ENCODE results near the gene TMEM175.
A peak's percentile ranks its signal among the peaks of the same experiment; 100 is the strongest.

Gene TMEM175

DNA sequence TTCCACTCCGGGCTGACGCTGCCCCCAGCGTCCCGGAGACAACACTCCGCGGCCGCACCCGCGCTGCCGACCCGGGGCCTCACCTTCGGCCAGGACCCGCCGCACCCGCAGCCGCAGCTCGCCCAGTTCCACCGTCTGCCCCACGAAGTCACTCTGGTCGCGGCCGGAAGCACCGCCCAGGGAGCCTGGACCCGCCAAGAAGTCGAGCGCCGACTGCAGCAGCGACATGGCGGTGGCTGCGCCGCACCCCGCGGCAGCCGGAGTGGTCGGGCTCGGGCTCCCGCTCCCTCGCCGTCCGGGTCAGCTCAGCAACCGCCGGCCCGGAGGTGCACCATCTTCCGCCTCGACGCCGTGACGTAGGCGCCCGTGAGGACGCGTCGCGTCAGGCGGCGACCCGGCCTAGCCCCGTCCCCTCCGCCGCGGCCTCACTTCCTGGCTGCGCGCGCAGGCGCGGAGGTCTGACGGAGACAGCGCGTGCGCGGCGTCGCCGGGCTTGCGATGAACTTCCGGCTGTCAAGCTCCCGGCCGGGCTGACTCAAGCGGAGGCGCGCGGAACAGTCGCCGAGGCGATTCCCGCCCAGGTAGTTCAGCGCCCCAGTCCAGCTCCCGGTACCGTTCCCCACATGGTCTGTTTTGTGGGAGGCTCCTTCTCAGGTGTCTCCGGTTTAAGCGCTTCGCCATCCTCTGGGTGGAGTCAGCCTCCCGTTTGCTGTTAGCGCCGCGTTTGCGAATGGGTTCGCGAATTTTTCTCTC is at the start of gene TMEM175, which contains the start of gene GAK:
TSS of gene TMEM175 (plus strand) at position 501 of the 753 bp plus-strand sequence. CDS start 15,280 bp downstream, outside the sequence.
TSS of gene GAK (minus strand) at position 357 of the 753 bp plus-strand sequence. CDS start at position 228, 129 bp downstream.
- in situ Hi-C loops (cut with HindIII; ENCODE audit: low pct_ligation_motif_present, low pct_unique_long_range_greater_than_20kb, low sequenced_read_pairs): no loop called here
- peak; percentile 93 for DNase-seq

DNA sequence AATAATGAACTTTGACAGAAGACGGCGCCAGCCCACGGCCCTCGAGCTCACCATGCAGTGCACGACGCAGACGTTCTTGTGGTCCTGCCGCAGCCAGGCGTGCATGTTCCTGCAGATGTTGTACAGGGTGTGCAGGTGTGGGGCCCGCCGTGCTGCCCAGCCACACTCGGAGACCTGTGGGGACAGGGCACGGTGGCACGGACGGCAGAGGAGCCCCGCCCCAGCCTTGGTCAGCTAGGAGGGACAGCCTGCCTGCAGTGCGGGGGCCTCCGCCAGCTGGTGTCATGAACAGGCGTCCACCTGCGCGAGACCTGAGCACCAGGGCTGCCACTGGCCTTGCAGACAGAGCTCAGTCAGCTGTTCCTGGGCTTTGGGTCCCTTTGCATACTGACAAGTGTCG is 49.6 kb upstream of the TMEM175 start:
- no peak for DNase-seq
- in situ Hi-C loops (cut with HindIII; ENCODE audit: low pct_ligation_motif_present, low pct_unique_long_range_greater_than_20kb, low sequenced_read_pairs): no loop called here

- DNase-seq: no peak
- in situ Hi-C loops (cut with HindIII; ENCODE audit: low pct_ligation_motif_present, low pct_unique_long_range_greater_than_20kb, low sequenced_read_pairs): no loop called here
Observed at GRCh38 chr4:883377-884095, 48.7 kb upstream of the TMEM175 start.

GRCh38 chr4:884259-884658 is 48.0 kb upstream of the TMEM175 start:
- DNase-seq: no peak
- in situ Hi-C loops (cut with HindIII; ENCODE audit: low pct_ligation_motif_present, low pct_unique_long_range_greater_than_20kb, low sequenced_read_pairs): no loop called here

GRCh38 chr4:884896-885295 is 47.4 kb upstream of the TMEM175 start:
- no peak for DNase-seq
- in situ Hi-C loops (cut with HindIII; ENCODE audit: low pct_ligation_motif_present, low pct_unique_long_range_greater_than_20kb, low sequenced_read_pairs): no loop called here

GRCh38 chr4:885353-885752 is 46.9 kb upstream of the TMEM175 start:
- in situ Hi-C loops (cut with HindIII; ENCODE audit: low pct_ligation_motif_present, low pct_unique_long_range_greater_than_20kb, low sequenced_read_pairs): no loop called here
- DNase-seq: no peak

GRCh38 chr4:886244-886643 is 46.0 kb upstream of the TMEM175 start:
- in situ Hi-C loops (cut with HindIII; ENCODE audit: low pct_ligation_motif_present, low pct_unique_long_range_greater_than_20kb, low sequenced_read_pairs): no loop called here
- DNase-seq: no peak

- in situ Hi-C loops (cut with HindIII; ENCODE audit: low pct_ligation_motif_present, low pct_unique_long_range_greater_than_20kb, low sequenced_read_pairs): no loop called here
Observed at GRCh38 chr4:887034-887763, 45.1 kb upstream of the TMEM175 start.

GRCh38 chr4:888029-888428 is 44.2 kb upstream of the TMEM175 start:
- no peak for DNase-seq

More at GRCh38 chr4:887034-887763, 45.1 kb upstream of the TMEM175 start:
- DNase-seq: no peak

GRCh38 chr4:889516-889915 is 42.7 kb upstream of the TMEM175 start:
- no peak for DNase-seq
- in situ Hi-C loops (cut with HindIII; ENCODE audit: low pct_ligation_motif_present, low pct_unique_long_range_greater_than_20kb, low sequenced_read_pairs): no loop called here

More at GRCh38 chr4:888029-888428, 44.2 kb upstream of the TMEM175 start:
- in situ Hi-C loops (cut with HindIII; ENCODE audit: low pct_ligation_motif_present, low pct_unique_long_range_greater_than_20kb, low sequenced_read_pairs): no loop called here

- DNase-seq: no peak
- in situ Hi-C loops (cut with HindIII; ENCODE audit: low pct_ligation_motif_present, low pct_unique_long_range_greater_than_20kb, low sequenced_read_pairs): no loop called here
Observed at GRCh38 chr4:890036-890695, 42.1 kb upstream of the TMEM175 start.

- in situ Hi-C loops (cut with HindIII; ENCODE audit: low pct_ligation_motif_present, low pct_unique_long_range_greater_than_20kb, low sequenced_read_pairs): no loop called here
- peak; percentile 19 for DNase-seq
Observed at GRCh38 chr4:891747-892146, 40.5 kb upstream of the TMEM175 start.

DNA sequence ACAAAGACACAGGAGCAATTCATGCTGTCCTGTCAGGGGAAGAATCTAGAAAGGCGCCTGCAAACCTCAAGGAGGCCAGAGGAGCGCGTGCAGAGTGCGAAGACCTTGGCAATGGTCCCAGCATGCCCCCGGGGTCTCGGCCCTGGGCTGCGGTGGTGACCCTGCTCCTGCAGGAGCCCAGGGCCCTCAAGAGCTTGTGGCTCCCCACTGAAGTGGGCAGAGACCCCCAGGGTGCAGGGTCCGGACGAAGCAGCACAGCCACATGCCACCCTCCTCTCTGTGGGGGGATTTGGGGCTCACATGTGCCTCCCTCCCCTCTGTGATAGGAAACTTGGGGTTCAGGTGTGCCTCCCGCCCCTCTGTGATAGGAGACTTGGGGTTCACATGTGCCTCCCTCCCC is 39.5 kb upstream of the TMEM175 start:
- in situ Hi-C loops (cut with HindIII; ENCODE audit: low pct_ligation_motif_present, low pct_unique_long_range_greater_than_20kb, low sequenced_read_pairs): no loop called here
- no peak for DNase-seq

GRCh38 chr4:893276-893994 is 38.8 kb upstream of the TMEM175 start:
- in situ Hi-C loops (cut with HindIII; ENCODE audit: low pct_ligation_motif_present, low pct_unique_long_range_greater_than_20kb, low sequenced_read_pairs): no loop called here
- no peak for DNase-seq

DNA sequence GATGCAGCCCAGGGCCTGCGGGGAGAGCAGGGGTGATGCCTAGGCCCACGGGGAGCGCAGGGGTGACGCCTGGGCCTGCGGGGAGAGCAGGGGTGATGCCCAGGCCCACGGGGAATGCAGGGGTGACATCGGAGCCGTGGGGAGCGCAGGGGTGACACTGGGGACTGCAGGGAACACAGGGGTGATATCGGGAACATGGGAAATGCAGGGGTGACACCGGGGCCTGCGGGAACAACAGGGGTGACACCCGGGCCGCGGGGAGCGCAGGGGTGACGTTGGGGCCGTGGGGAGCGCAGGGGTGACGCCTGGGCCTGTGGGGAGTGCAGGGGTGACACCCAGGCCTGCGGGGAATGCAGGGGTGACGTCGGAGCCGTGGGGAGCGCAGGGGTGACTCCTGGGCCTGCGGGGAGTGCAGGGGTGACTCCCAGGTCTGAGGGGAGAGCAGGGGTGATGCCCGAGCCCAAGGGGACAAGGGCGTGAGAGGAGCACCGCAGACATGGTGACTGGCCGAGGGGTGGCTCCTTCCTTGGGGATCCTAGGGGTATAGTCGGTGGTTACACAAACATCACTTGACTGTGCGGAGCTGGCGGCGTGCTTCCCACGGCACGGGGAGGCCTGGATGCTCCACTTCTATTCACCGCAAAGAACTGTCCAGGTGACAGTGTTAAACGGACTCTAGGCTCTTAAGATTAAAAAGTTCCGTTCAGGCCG is 38.1 kb upstream of the TMEM175 start:
- in situ Hi-C loops (cut with HindIII; ENCODE audit: low pct_ligation_motif_present, low pct_unique_long_range_greater_than_20kb, low sequenced_read_pairs): no loop called here
- no peak for DNase-seq

DNA sequence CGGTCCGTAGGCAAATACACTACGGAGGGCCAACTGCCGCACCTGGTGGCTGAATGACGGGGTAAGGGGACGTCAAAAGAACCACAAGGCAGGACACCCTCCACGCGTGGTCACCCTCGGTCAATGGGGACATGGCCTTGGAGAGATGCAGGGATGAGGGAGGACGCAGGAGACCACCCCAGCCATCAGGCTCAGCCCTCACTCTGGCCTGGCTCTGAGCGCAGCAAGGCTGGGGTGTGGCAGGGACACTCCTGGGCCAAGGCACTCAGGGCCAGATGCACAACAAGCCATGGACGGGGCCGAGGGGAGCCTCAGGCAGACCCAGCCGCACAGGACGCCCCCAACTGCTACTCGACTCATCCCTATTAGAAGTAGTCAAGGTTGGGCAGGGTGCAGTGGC is 36.7 kb upstream of the TMEM175 start:
- no peak for DNase-seq
- in situ Hi-C loops (cut with HindIII; ENCODE audit: low pct_ligation_motif_present, low pct_unique_long_range_greater_than_20kb, low sequenced_read_pairs): no loop called here

DNA sequence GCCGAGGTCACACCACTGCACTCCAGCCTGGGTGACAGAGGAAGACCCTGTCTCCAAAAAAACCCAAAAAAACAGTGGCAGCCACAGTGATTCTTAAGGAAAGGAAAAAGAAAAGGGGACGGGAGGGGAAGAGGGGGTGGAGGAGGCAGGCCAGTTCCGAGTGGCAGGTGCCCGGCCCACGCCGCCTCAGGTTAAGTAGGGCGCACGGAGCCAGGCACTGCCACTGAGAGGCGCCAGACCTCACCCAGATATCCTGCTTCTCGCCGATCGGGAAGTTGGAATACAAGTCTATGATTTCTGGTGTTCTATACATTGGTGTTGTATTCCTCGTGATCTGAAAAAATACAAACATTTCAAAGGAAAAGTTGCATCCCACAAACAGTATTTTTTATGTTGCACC is 36.0 kb upstream of the TMEM175 start:
- no peak for DNase-seq
- in situ Hi-C loops (cut with HindIII; ENCODE audit: low pct_ligation_motif_present, low pct_unique_long_range_greater_than_20kb, low sequenced_read_pairs): no loop called here

DNA sequence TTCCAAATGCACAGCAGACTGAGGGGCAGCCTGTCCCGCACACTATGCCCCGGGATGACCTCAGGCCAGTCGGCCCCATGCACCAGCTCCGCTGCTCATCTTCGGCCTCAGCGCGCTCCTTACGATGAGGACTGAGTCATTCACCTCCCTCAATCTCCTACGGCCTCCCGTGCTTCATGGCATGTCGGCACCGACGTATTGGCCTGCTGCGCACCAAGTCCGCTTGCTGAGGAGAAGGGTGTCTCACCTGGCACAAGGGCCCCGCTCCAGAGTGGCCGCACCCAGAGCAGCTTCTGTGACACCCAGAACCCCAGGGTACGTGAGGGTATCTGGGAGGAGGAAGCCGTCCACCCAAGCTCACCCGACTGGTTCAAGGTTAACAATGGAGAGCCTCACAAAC is 35.6 kb upstream of the TMEM175 start:
- in situ Hi-C loops (cut with HindIII; ENCODE audit: low pct_ligation_motif_present, low pct_unique_long_range_greater_than_20kb, low sequenced_read_pairs): no loop called here
- no peak for DNase-seq

Data from ACHN (cell line).